Mesendoderm (in vitro differentiated cells): ENCODE results near the gene CAPS2.
A peak's percentile ranks its signal among the peaks of the same experiment; 100 is the strongest.

ENCODE experiments used
- DNase-seq: peaks from one replicate; pipeline ENCODE4 v3.0.0; 2013
- H2AK5ac ChIP-seq: 2 replicates; pipeline ENCODE4 v1.6.1; 2013; ENCODE audit warnings: low read length, inconsistent platforms
- H2BK120ac ChIP-seq: 2 replicates; pipeline ENCODE4 v1.6.1; 2013; ENCODE audit warnings: low read depth, mild to moderate bottlenecking, low read length, moderate library complexity, mixed read lengths
- H2BK15ac ChIP-seq: replicated peaks from 2 replicates; pipeline ENCODE4 v1.6.1; 2013; ENCODE audit warnings: low read depth, mild to moderate bottlenecking, moderate library complexity
- H2BK5ac ChIP-seq: 2 replicates; pipeline ENCODE4 v1.6.1; 2013; ENCODE audit warnings: low read length, inconsistent platforms
- H3K18ac ChIP-seq: 2 replicates; pipeline ENCODE4 v1.6.1; 2013; ENCODE audit warnings: mild to moderate bottlenecking, low read length, mixed read lengths
- H3K23ac ChIP-seq: one replicate; pipeline ENCODE4 v1.6.1; 2013; ENCODE audit warnings: low read length
- H3K27ac ChIP-seq: 2 replicates; pipeline ENCODE4 v1.5.1; 2013; ENCODE audit warnings: low read depth, mild to moderate bottlenecking, inconsistent platforms, low read length, moderate library complexity
- H3K27me3 ChIP-seq: 2 replicates; pipeline ENCODE4 v1.6.1; 2013; ENCODE audit warnings: low read length, control low read depth, mild to moderate bottlenecking, inconsistent platforms; ENCODE audit not compliant: insufficient read depth, poor library complexity
- H3K36me3 ChIP-seq: 2 replicates; pipeline ENCODE4 v1.6.1; 2013; ENCODE audit warnings: low read length, inconsistent platforms; ENCODE audit not compliant: control insufficient read depth, insufficient read depth
- H3K4ac ChIP-seq: one replicate; pipeline ENCODE4 v1.6.1; 2013; ENCODE audit warnings: low read depth, mild to moderate bottlenecking, low read length, moderate library complexity
- H3K4me1 ChIP-seq: 2 replicates; pipeline ENCODE4 v1.6.1; 2013; ENCODE audit warnings: low read depth, low read length, inconsistent platforms; ENCODE audit not compliant: control insufficient read depth
- H3K4me2 ChIP-seq: 2 replicates; pipeline ENCODE4 v1.6.1; 2013; ENCODE audit warnings: low read length
- H3K4me3 ChIP-seq: 2 replicates; pipeline ENCODE4 v1.5.1; 2013; ENCODE audit warnings: mild to moderate bottlenecking, low read length
- H3K56ac ChIP-seq: one replicate; pipeline ENCODE4 v1.6.1; 2013; ENCODE audit warnings: low read length
- H3K79me1 ChIP-seq: 2 replicates; pipeline ENCODE4 v1.6.1; 2013; ENCODE audit warnings: low read length, inconsistent platforms
- H3K79me2 ChIP-seq: 2 replicates; pipeline ENCODE4 v1.6.1; 2013; ENCODE audit warnings: mild to moderate bottlenecking, low read length; ENCODE audit not compliant: control insufficient read depth, insufficient read depth
- H3K9ac ChIP-seq: 2 replicates; pipeline ENCODE4 v1.6.1; 2013; ENCODE audit warnings: low read length, inconsistent platforms
- H4K5ac ChIP-seq: one replicate; pipeline ENCODE4 v1.6.1; 2013; ENCODE audit warnings: low read length
- H4K8ac ChIP-seq: one replicate; pipeline ENCODE4 v1.6.1; 2013; ENCODE audit warnings: low read depth, mild to moderate bottlenecking, control low read depth, low read length, moderate library complexity
- WGBS: extraction: QIAGEN DNeasy Blood & Tissue Kit; methylation state at CpG from one replicate; pipeline ENCODE4 v1.1.7; 2013; ENCODE audit warnings: low lambda C conversion rate, missing lambda C conversion rate; ENCODE audit not compliant: insufficient coverage; ENCODE audit errors: extremely low coverage; 5-methylcytosine and 5-hydroxymethylcytosine counted together

Gene CAPS2

DNA sequence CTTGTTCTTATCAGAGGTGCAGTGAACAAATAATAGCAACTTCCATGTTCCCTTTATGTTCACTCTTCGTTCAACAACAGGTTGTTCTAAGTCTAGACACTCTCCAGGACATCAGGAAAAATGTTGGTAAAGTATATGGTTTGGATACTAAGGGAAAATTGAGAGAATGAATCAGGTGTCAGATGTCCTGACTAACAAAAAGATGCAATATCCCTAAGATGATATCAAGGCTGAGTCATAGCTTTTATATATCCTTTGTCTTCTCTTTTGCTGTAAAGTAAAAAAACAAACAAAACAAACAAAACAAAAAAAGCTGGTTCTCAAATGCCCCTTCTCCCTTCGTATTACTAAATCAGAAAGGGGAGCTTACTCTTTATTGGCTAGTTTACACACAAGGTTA lies 15.4 kb upstream of the CAPS2 start:
- Histone ChIP-seq H3K9ac (no peak overlapping the region), H3K23ac (no peak overlapping the region), H4K8ac (no peak overlapping the region), H3K36me3 (no peaks in the 10 kb centered on the region), H2BK5ac (no peak overlapping the region), H2BK15ac (no peak overlapping the region), H3K56ac (no peak overlapping the region), H4K5ac (no peak overlapping the region), H3K4me3 (no peak overlapping the region), H3K4me2 (no peak overlapping the region), H2BK120ac (no peak overlapping the region), H3K79me2 (no peaks in the 10 kb centered on the region), H2AK5ac (no peak overlapping the region), H3K4ac (no peak overlapping the region), H3K18ac (no peak overlapping the region), H3K27me3 (no peaks in the 10 kb centered on the region), H3K27ac (no peak overlapping the region), H3K79me1 (no peaks in the 10 kb centered on the region), H3K4me1 (no peaks in the 10 kb centered on the region)
- DNase-seq: no peak
- no CpG with 5 or more reads among the region's 2 CpGs for WGBS

DNA sequence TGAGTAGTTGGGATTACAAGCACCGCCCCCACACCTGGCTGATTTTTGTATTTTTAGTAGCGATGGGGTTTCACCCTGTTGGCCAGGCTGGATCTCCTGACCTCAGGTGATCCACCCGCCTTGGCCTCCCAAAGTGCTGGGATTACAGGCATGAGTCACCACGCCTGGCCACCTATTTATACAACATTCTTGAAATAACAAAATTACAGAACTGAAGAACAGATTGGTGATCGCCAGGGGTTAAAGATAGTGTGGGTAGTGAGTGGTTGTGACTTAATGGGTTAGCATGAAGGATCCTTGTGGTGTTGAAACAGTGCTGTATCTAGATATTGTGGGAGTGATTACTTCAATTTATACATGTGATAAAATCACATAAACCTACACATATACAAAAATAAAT lies 11.7 kb upstream of the CAPS2 start:
- H2AK5ac ChIP-seq: no peak overlapping the region
- no peak overlapping the region for H3K18ac ChIP-seq
- no peak overlapping the region for H2BK120ac ChIP-seq
- H3K4me2 ChIP-seq: no peak overlapping the region
- no peak overlapping the region for H3K9ac ChIP-seq
- H3K23ac ChIP-seq: no peak overlapping the region
- no peak overlapping the region for H4K5ac ChIP-seq
- no peak overlapping the region for H3K56ac ChIP-seq
- no peak overlapping the region for H3K4me3 ChIP-seq
- no peaks in the 10 kb centered on the region for H3K4me1 ChIP-seq
- H2BK15ac ChIP-seq: no peak overlapping the region
- H3K4ac ChIP-seq: no peak overlapping the region
- no peaks in the 10 kb centered on the region for H3K27me3 ChIP-seq
- no peak overlapping the region for H2BK5ac ChIP-seq
- H3K79me2 ChIP-seq: no peaks in the 10 kb centered on the region
- H3K27ac ChIP-seq: no peak overlapping the region
- WGBS: no CpG with 5 or more reads among the region's 5 CpGs
- no peaks in the 10 kb centered on the region for H3K36me3 ChIP-seq
- H4K8ac ChIP-seq: no peak overlapping the region
- no peaks in the 10 kb centered on the region for H3K79me1 ChIP-seq
- peak; percentile 45 for DNase-seq

DNA sequence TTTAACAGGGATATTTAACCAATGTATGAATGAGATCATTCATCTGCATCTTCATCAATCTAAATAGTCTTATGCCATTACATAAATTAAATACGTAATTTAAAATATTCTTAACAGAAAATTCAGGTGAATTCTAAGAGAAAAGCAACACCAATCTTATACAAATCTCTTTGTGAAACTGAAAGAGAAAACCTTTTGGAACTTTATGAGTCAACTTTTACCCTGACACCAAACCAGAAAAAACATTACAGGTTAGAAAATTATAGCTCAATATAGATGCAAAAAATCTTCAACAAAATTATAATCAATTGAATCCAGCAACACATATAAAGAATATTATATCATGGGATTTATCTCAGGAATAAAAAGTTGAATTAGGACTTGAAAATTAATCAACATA lies 7.8 kb upstream of the CAPS2 start:
- no peak for DNase-seq
- H3K79me1 ChIP-seq: no peaks in the 10 kb centered on the region
- no peak overlapping the region for H3K4ac ChIP-seq
- WGBS: 100% methylated on average over 1 of the region's 1 CpG
- H3K27ac ChIP-seq: no peak overlapping the region
- H2BK120ac ChIP-seq: no peak overlapping the region
- no peak overlapping the region for H3K9ac ChIP-seq
- no peak overlapping the region for H3K4me3 ChIP-seq
- no peak overlapping the region for H3K56ac ChIP-seq
- H2BK5ac ChIP-seq: no peak overlapping the region
- no peak overlapping the region for H4K5ac ChIP-seq
- H3K18ac ChIP-seq: no peak overlapping the region
- no peaks in the 10 kb centered on the region for H3K4me1 ChIP-seq
- H2AK5ac ChIP-seq: no peak overlapping the region
- no peaks in the 10 kb centered on the region for H3K79me2 ChIP-seq
- H3K23ac ChIP-seq: no peak overlapping the region
- no peak overlapping the region for H3K4me2 ChIP-seq
- no peak overlapping the region for H4K8ac ChIP-seq
- H2BK15ac ChIP-seq: no peak overlapping the region
- H3K36me3 ChIP-seq: no peaks in the 10 kb centered on the region
- H3K27me3 ChIP-seq: no peaks in the 10 kb centered on the region

DNA sequence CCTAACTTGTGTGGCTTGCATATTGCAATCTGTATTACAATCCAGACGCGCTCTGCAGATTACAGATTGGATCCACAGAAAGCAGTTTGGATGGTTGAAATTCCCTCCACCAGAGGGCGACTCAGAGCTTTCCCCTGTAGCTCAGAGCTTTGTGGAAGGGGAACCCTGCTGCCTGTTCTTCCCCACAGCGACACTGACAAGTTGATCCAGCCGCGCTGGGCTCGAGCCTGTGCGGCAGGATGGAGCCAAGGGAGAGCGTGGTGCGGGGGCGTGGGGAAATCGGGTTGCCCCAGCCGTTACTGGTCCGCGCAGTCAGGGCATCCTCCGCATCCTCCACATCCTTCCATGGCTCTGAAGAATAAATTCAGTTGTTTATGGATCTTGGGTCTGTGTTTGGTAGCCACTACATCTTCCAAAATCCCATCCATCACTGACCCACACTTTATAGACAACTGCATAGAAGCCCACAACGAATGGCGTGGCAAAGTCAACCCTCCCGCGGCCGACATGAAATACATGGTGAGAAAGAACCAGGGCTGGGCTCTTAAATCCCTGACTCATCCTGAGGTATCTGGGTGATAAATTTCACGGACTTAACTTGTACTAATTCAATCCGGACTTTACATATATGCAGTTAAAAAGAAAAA lies 4.4 kb upstream of the CAPS2 start, which contains the start of gene GLIPR1L1:
TSS of gene GLIPR1L1 (plus strand) at position 287 of the 647 bp plus-strand sequence. CDS start at position 346, 59 bp downstream.
- H3K9ac ChIP-seq: no peak within 1 kb of the TSS
- no peaks in the 10 kb centered on the region for H3K79me2 ChIP-seq
- H2BK120ac ChIP-seq: no peak within 1 kb of the TSS
- no peaks in the 10 kb centered on the region for H3K36me3 ChIP-seq
- no peak within 1 kb of the TSS for H3K4ac ChIP-seq
- peak within 1 kb of the TSS; percentile 10 for H2BK15ac ChIP-seq
- no peak within 1 kb of the TSS for H3K56ac ChIP-seq
- H3K4me1 ChIP-seq: no peaks in the 10 kb centered on the region
- DNase-seq: peak; percentile 98
- no peak within 1 kb of the TSS for H3K23ac ChIP-seq
- no peak within 1 kb of the TSS for H3K27ac ChIP-seq
- no peak within 1 kb of the TSS for H4K8ac ChIP-seq
- H3K79me1 ChIP-seq: no peaks in the 10 kb centered on the region
- H3K4me2 ChIP-seq: peak within 1 kb of the TSS; percentile 27
- H2AK5ac ChIP-seq: no peak within 1 kb of the TSS
- no peak within 1 kb of the TSS for H4K5ac ChIP-seq
- no CpG with 5 or more reads among the region's 23 CpGs for WGBS
- no peak within 1 kb of the TSS for H2BK5ac ChIP-seq
- no peak within 1 kb of the TSS for H3K18ac ChIP-seq
- no peaks in the 10 kb centered on the region for H3K27me3 ChIP-seq
- H3K4me3 ChIP-seq: no peak within 1 kb of the TSS

DNA sequence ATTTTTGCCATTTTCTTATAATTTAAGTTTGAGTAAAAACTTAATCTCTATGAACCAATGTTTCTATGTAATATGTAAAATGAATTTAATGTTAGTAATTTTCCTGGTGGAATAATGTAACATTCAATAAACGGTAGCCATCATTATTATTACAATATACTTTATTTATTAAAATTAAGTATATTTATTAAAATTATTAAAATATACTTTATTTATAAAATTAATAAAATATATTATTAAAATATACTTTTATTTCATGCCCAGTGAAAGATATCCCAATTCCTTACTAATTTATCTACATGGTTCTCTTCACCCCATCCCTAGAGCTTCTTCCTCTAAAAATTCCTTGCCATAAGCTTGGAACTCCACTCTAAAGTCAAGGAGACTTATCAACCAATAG lies 2.5 kb downstream of the CAPS2 start:
- DNase-seq: no peak
- H2BK120ac ChIP-seq: no peak overlapping the region
- no peak overlapping the region for H3K27ac ChIP-seq
- no peak overlapping the region for H3K56ac ChIP-seq
- H3K18ac ChIP-seq: no peak overlapping the region
- H3K23ac ChIP-seq: no peak overlapping the region
- no peaks in the 10 kb centered on the region for H3K36me3 ChIP-seq
- WGBS: no CpG with 5 or more reads among the region's 1 CpG
- no peak overlapping the region for H3K4me3 ChIP-seq
- H3K9ac ChIP-seq: no peak overlapping the region
- H3K4me2 ChIP-seq: no peak overlapping the region
- no peak overlapping the region for H3K4ac ChIP-seq
- no peaks in the 10 kb centered on the region for H3K4me1 ChIP-seq
- no peaks in the 10 kb centered on the region for H3K79me2 ChIP-seq
- no peak overlapping the region for H2BK5ac ChIP-seq
- H4K5ac ChIP-seq: no peak overlapping the region
- H3K27me3 ChIP-seq: no peaks in the 10 kb centered on the region
- no peak overlapping the region for H4K8ac ChIP-seq
- no peak overlapping the region for H2BK15ac ChIP-seq
- H3K79me1 ChIP-seq: no peaks in the 10 kb centered on the region
- no peak overlapping the region for H2AK5ac ChIP-seq

DNA sequence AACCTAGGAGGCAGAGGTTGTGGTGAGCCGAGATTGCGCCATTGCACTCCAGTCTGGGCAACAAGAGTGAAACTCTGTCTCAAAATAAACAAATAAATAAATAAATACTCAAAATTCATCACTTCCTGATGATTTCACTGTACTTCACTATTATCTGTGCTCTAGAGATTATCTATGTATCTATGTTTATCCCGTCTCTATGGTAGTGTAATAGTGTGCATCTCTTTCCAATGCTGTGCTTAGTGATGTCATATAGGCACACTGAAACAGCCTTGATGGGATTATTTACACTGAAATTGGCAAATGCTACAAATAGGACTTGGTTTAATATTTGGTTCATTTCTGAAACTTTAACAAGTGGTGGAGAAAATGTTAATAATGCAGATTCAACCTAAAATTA lies 6.5 kb downstream of the CAPS2 start:
- no peaks in the 10 kb centered on the region for H3K27me3 ChIP-seq
- H2AK5ac ChIP-seq: no peak overlapping the region
- H3K4me3 ChIP-seq: no peak overlapping the region
- H3K79me2 ChIP-seq: no peaks in the 10 kb centered on the region
- H3K36me3 ChIP-seq: no peaks in the 10 kb centered on the region
- WGBS: no CpG with 5 or more reads among the region's 3 CpGs
- no peak overlapping the region for H4K8ac ChIP-seq
- H2BK120ac ChIP-seq: no peak overlapping the region
- DNase-seq: no peak
- H3K4ac ChIP-seq: no peak overlapping the region
- no peak overlapping the region for H2BK15ac ChIP-seq
- no peak overlapping the region for H2BK5ac ChIP-seq
- H3K56ac ChIP-seq: no peak overlapping the region
- H4K5ac ChIP-seq: no peak overlapping the region
- no peaks in the 10 kb centered on the region for H3K79me1 ChIP-seq
- no peak overlapping the region for H3K9ac ChIP-seq
- no peaks in the 10 kb centered on the region for H3K4me1 ChIP-seq
- no peak overlapping the region for H3K27ac ChIP-seq
- H3K4me2 ChIP-seq: no peak overlapping the region
- H3K23ac ChIP-seq: no peak overlapping the region
- H3K18ac ChIP-seq: no peak overlapping the region
